ENCODE results near the gene ENOSF1.

DNA sequence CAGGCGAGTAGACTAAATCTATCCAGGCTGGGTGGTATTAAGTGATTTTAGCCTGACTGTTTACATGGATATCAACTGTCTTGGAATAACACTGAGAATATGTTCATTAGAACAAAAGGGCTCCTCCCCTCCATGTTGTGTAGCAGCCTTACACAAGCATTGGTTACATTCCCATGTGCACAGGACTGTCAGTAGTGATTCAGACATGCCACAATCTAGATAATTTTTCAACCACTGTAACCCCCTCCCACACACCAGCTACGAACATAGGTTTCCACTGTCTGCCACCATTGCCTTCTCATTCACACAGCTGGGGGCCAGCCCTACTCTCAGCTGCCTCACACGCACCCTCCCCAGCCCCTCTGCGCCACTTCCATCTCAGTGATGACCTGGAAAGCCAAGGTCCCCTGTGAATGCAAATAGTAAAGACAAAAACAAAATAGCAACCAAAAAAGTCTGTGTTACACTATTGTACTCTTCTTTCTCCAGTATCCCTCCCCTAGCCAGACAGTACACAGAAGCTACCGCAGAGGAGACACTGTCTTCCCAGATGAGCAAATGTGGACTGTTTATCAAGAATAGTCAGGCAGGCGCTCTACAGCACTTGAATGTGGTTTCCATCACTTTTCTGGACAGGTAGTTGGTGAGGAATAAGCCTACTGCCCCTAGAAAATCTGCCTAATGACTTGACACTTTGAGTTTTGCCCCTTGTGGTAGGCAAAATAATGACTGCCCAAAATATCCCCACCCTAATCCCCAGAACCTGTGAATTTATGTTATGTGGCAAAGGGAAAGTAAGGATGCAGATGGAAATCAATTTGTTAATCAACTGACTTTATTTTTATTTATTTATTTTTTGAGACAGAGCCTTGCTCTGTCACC is 82.9 kb downstream of the ENOSF1 start:
- TF ChIP-seq TFCP2L1 (CRISPR knock-in tag; IDR thresholded peaks at IDR 0.05) (no peak), NFE2L2 (conservative IDR thresholded peaks at IDR 0.05; ENCODE audit: low read length) (no peak)
- TF ChIP-seq, protein P1, sequence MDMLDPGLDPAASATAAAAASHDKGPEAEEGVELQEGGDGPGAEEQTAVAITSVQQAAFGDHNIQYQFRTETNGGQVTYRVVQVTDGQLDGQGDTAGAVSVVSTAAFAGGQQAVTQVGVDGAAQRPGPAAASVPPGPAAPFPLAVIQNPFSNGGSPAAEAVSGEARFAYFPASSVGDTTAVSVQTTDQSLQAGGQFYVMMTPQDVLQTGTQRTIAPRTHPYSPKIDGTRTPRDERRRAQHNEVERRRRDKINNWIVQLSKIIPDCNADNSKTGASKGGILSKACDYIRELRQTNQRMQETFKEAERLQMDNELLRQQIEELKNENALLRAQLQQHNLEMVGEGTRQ (IDR thresholded peaks at IDR 0.05), result no peak

Measured in A549 (cell line).